GM21515 (cell line): Measurements from ENCODE around the gene MEF2C.
A peak's percentile ranks its signal among the peaks of the same experiment; 100 is the strongest.

Experiments used
- ATAC-seq: cut with Tn5 transposase; IDR thresholded peaks from one replicate; pipeline ENCODE4 v1.9.1; 2021; ENCODE audit not compliant: unreplicated experiment

MEF2C gene

GRCh38 chr5:88677376-88677895 is 205.5 kb downstream of the MEF2C start:
- ATAC-seq: no peak

GRCh38 chr5:88676637-88677375 is 206.2 kb downstream of the MEF2C start:
- no peak for ATAC-seq

- peak; percentile 48 for ATAC-seq
Observed at GRCh38 chr5:88675708-88676636, 207.0 kb downstream of the MEF2C start.

- ATAC-seq: peak; percentile 25
Observed at GRCh38 chr5:88675168-88675707, 207.7 kb downstream of the MEF2C start.

- ATAC-seq: peak; percentile 61
Observed at GRCh38 chr5:88674356-88675167, 208.4 kb downstream of the MEF2C start.

- no peak for ATAC-seq
Observed at GRCh38 chr5:88673253-88674105, 209.5 kb downstream of the MEF2C start.

GRCh38 chr5:88672644-88673252 is 210.2 kb downstream of the MEF2C start:
- no peak for ATAC-seq

- no peak for ATAC-seq
Observed at GRCh38 chr5:88671505-88672499, 211.2 kb downstream of the MEF2C start.

- ATAC-seq: no peak
Observed at GRCh38 chr5:88671106-88671504, 211.9 kb downstream of the MEF2C start.

GRCh38 chr5:88670461-88670860 is 212.5 kb downstream of the MEF2C start:
- no peak for ATAC-seq

- no peak for ATAC-seq
Observed at GRCh38 chr5:88669371-88670050, 213.5 kb downstream of the MEF2C start.

- peak; percentile 14 for ATAC-seq
Observed at GRCh38 chr5:88667496-88668201, 215.3 kb downstream of the MEF2C start.
